Spleen (tissue), 7 donors: ENCODE results near the gene SSUH2.

Source experiments
- POLR2A ChIP-seq, 3 donors: fragments of 450-650 bp; IDR thresholded peaks; one replicate each; pipeline ENCODE4 v1.5.1; 2017; ENCODE audit warnings: antibody characterized with exemption in 3 of 3, mild to moderate bottlenecking in 1 of 3
- POLR2AphosphoS5 ChIP-seq, 3 donors: sonication (generic); formaldehyde crosslinking; IDR thresholded peaks; one replicate each; pipeline ENCODE4 v1.5.1; 2017; ENCODE audit warnings: antibody characterized with exemption in 3 of 3
- TF ChIP-seq, protein P1 (sequence below), 11 experiments: fragments of 200-600 bp in 7 of 11; fragments of 450-650 bp in 4 of 11; sonication (generic) in 4 of 11; IDR thresholded peaks in 8 of 11; conservative IDR thresholded peaks in 3 of 11; 1 replicate in 7 of 11; 2 replicates in 4 of 11; pipeline versions ENCODE4 v1.4.0 to v1.8.0; 2016 to 2021; ENCODE audit warnings: antibody characterized with exemption in 11 of 11, inconsistent platforms in 4 of 11, mild to moderate bottlenecking in 1 of 11
- donor health status: DM: no; HTN: no; CAD: no; lungs with moderate emphysema.
- donor health status: DM: no; HTN: no; CAD: no.
- donor health status: DM: no; HTN: no; CAD: no.

- TF ChIP-seq, protein P1, sequence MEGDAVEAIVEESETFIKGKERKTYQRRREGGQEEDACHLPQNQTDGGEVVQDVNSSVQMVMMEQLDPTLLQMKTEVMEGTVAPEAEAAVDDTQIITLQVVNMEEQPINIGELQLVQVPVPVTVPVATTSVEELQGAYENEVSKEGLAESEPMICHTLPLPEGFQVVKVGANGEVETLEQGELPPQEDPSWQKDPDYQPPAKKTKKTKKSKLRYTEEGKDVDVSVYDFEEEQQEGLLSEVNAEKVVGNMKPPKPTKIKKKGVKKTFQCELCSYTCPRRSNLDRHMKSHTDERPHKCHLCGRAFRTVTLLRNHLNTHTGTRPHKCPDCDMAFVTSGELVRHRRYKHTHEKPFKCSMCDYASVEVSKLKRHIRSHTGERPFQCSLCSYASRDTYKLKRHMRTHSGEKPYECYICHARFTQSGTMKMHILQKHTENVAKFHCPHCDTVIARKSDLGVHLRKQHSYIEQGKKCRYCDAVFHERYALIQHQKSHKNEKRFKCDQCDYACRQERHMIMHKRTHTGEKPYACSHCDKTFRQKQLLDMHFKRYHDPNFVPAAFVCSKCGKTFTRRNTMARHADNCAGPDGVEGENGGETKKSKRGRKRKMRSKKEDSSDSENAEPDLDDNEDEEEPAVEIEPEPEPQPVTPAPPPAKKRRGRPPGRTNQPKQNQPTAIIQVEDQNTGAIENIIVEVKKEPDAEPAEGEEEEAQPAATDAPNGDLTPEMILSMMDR (IDR thresholded peaks at IDR 0.05 in 8 of 11, conservative IDR thresholded peaks at IDR 0.05 in 3 of 11), result no peak
- TF ChIP-seq POLR2A (IDR thresholded peaks at IDR 0.05) (no peak), POLR2AphosphoS5 (IDR thresholded peaks at IDR 0.05) (no peak)
Observed at GRCh38 chr3:8625991-8626390, 18.6 kb downstream of the SSUH2 start.
